NCI-H2081 (cell line): ENCODE data around the gene ACAN.

ENCODE experiments used
- DNase-seq, 2 experiments: peaks; one replicate each; lab custom pipeline; 2025; lab: John Stamatoyannopoulos, UW

Gene ACAN

DNA sequence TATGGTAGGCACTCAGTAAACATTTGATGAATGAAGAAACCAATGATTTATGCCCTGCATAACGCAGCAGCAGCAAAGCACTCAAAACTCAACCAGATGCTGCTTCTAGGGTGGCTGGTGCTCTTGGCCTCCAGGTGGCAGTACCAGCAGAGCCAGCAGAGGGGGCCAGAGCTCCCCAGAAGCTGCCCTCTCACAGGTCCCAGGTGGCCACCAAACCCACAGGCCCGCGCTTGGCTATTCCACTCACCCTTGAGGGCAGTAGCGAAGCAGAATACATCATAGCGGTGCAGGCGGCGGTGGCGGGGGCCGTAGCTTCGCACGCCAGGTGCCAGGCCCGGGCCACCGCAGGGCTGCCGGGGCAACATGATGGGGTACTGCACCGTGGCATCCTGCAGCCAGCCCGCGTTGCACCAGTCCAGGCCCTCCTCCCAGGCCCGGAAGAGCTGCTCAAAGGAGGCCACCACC lies 75.5 kb downstream of the ACAN start:
- DNase-seq = peak; percentile 21 to 48

- no peak for DNase-seq
Observed at GRCh38 chr15:88880944-88881740, 77.9 kb downstream of the ACAN start.

DNA sequence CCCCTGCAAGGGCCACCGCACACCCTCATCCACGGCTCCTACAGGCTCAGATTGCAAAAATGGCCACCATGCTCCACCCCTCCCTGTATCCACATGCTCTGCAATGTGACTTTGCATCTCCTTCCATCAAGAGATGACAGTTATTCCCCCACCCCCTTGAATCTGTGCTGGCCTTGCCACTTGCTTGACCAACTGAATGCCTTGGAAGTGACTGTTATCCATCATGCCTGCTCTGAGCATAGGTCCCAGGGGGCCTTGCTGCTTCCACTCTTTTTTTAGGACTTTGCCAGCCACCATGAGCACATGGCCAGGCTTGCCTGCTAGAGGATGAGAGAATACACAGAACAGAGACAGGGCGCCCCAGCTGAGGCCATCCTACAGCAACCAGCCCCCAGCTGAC lies 78.5 kb downstream of the ACAN start:
- DNase-seq = no peak

DNA sequence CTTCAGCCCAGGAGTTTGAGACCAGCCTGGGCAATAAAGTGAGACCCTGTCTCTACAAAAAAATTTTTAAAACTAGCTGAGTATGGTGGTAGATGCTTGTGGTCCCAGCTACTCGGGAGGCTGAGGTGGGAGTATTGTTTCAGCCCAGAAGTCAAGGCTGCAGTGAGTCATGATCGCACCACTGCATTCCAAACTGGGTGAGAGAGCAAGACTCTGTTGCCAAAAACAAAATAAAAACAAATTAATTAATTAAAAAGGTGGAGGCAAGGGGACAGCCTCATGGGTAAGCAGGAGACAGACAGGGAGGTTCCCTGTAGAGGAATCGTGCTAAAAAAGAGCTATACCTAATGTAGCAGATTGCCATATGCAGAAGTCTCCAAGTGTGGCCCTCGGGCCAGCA lies 79.5 kb downstream of the ACAN start:
- no peak for DNase-seq

GRCh38 chr15:88887068-88887580 lies 83.9 kb downstream of the ACAN start:
- DNase-seq = no peak

GRCh38 chr15:88888719-88889118 lies 85.5 kb downstream of the ACAN start:
- no peak for DNase-seq

GRCh38 chr15:88890495-88890894 lies 87.3 kb downstream of the ACAN start:
- DNase-seq = no peak

DNA sequence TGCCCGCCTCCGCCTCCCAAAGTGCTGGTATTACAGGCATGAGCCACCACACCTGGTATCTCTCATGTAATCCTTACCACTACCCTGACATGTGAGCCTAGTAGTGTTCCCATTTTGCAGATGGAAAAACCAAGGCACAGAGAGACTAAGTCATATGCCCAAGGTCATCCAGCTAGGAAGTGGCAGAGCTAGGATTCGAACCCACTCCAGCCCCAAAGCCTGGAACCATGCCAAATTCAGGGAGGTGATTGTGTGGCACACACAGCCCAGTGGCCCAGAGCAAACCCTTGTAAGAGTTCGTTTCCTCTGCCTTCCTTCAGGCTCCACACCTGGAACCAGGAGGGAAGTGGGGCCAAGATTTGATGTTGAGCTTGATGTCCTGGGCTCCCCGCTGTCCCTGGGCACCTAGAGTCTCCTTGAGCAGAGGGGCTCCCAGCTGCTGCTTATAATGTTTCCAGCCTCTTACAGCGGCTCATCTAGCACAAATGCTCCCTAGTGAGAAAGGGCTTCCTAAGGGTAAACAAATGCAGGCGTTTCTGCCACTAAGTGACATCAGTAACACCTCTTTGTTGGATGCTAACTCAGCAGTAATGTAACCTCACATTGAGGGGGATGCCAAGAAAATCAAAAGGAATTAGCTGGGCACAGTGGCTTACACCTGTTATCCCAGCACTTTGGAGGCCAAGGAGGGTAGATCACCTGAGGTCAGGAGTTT lies 88.5 kb downstream of the ACAN start:
- no peak for DNase-seq

DNA sequence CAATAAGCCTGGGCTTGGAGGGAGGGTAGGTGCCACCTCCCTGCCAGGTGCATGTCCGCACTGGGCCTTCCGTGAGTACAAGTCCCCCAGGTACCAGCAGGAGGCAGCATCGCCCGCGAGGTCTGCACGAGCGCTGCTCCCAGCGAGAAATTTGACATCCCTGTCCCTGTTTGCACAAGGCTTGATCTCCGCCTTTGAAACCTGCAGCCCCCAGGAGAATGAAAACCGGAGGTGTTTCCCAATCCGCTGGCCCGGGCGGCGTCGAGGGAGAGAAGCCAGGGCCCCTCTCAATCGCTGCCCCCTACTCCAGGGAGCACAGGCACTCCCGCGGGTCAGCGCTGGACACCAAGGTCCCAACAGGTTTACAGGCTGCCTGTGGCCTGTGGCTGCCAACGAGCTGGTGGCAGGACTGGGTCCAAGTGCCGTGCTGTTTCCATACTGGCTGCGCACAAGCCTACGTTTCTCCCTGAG lies 91.1 kb downstream of the ACAN start:
- DNase-seq = peak; percentile 34

- DNase-seq = no peak
Observed at GRCh38 chr15:88894819-88895767, 91.9 kb downstream of the ACAN start, which contains the start of gene HAPLN3. HAPLN3 (minus strand) TSS chr15:88895544; CDS start chr15:88887298, 8,246 bp downstream.

DNA sequence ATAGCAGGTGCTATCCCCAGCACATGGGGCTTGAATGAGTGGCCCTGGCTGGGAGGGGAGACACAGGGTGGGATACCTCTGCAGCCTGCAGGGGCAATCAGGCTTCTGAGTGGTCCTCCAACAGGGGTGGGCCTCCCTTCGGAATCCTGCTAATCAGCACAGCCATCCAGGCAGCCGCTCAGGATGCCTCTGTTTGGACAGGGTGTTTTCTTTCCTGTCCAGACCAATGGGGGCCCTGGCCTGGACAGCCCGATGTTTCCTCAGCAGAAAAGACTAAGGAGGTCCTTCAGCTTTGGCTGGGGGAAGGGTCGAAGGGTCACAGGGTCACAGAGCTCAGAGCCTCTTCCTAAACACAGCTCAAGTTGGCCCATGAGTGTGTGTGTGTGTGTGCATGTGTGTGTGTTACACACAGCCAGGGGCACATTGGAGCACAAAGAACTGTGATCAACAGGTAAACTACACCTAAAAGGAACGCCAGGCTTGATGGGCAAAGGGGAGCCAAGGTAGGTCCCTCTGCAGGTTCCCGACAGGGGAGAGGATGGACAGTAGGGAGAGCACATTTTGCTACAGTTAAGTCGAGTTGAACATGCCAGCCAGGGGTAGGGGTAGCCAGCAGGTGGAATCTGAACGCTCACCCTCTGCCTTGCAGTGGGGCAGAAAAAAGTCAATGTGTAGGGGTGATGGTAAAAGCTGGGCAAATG lies 93.2 kb downstream of the ACAN start:
- no peak for DNase-seq

DNA sequence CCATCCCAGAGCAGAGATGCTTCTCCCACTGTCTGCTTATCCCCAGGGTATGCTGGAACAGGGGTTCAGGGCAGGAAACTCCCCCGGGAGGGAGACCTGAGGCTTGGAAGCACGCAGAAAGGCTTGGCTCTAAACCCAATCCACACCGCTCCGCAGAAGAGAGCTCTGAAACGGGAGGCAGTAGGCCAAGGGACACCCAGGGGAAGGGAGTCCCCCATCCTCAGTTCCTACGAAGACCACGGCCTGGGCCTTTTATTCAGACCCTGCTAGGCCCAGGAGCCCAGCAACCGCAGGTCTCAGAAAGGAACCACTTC lies 93.9 kb downstream of the ACAN start:
- DNase-seq = no peak

DNA sequence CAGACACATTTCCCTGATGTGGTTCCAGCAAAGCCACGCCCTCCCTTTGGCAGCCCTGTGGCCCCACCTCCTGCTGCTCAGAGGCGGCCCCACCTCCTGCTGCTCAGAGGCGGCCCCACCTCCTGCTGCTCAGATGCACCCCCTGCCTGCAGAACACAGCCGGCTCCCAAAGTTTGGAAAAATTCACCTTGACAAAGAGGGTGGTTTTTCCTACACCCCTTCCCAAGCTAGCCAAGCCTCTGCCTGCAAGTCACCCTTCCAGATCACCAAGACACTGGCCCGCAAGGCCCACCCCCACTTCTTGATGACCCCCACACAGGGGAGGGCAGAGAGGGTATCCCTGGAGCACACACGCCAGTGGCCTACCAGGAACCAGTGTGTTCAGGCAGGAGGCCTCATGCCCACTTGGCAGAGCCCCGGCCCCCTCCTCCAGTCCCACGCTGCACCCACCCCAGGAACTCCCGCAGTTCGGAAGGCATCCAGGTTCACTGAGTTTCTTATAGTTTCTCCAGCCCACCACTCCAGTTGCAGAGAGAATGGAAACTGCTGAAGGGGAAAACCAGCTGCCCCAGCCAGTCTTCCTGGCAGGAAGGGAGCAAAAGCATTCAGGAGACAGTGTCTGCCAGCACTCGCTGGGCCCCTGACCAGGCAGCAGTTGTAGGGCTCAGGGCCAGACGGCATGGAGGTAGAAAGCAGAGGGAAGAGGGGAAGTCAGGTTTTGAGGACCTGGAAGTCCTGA lies 94.4 kb downstream of the ACAN start:
- DNase-seq = peak in 1 of 2 experiments; percentile 11

GRCh38 chr15:88898736-88899135 lies 95.5 kb downstream of the ACAN start:
- DNase-seq = no peak

- no peak for DNase-seq
Observed at GRCh38 chr15:88899251-88899650, 96.0 kb downstream of the ACAN start.

- no peak for DNase-seq
Observed at GRCh38 chr15:88900309-88900981, 97.2 kb downstream of the ACAN start.

- DNase-seq = no peak
Observed at GRCh38 chr15:88900982-88901418, 97.8 kb downstream of the ACAN start.

GRCh38 chr15:88901508-88902220 lies 98.4 kb downstream of the ACAN start:
- no peak for DNase-seq

- DNase-seq = no peak
Observed at GRCh38 chr15:88902221-88902835, 99.1 kb downstream of the ACAN start.
